ENCODE measurements around the gene HTRA1.

Gene HTRA1

GRCh38 chr10:122544493-122544892, 83.1 kb downstream of the HTRA1 start (continued):
- TF ChIP-seq RARB (CRISPR knock-in tag; IDR thresholded peaks at IDR 0.05) = no peak
- no peak for TF ChIP-seq ARNTL (CRISPR knock-in tag; IDR thresholded peaks at IDR 0.05; ENCODE audit: borderline replicate concordance, low read depth)
- TF ChIP-seq SNAI2 (CRISPR knock-in tag; IDR thresholded peaks at IDR 0.05) = no peak
- TF ChIP-seq PATZ1 (CRISPR knock-in tag; IDR thresholded peaks at IDR 0.05; ENCODE audit: borderline replicate concordance) = no peak
- TF ChIP-seq BACH2 (CRISPR knock-in tag; IDR thresholded peaks at IDR 0.05; ENCODE audit: borderline replicate concordance) = no peak
- TF ChIP-seq TOX (CRISPR knock-in tag; IDR thresholded peaks at IDR 0.05; ENCODE audit: borderline replicate concordance) = no peak

GRCh38 chr10:122546242-122546641, 84.9 kb downstream of the HTRA1 start:
- no peak for TF ChIP-seq PPARA (CRISPR knock-in tag; IDR thresholded peaks at IDR 0.05; ENCODE audit: borderline replicate concordance)
- TF ChIP-seq, protein P1, sequence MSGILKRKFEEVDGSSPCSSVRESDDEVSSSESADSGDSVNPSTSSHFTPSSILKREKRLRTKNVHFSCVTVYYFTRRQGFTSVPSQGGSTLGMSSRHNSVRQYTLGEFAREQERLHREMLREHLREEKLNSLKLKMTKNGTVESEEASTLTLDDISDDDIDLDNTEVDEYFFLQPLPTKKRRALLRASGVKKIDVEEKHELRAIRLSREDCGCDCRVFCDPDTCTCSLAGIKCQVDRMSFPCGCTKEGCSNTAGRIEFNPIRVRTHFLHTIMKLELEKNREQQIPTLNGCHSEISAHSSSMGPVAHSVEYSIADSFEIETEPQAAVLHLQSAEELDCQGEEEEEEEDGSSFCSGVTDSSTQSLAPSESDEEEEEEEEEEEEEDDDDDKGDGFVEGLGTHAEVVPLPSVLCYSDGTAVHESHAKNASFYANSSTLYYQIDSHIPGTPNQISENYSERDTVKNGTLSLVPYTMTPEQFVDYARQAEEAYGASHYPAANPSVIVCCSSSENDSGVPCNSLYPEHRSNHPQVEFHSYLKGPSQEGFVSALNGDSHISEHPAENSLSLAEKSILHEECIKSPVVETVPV (CRISPR knock-in tag; IDR thresholded peaks at IDR 0.05) = no peak
- no peak for TF ChIP-seq CSDC2 (CRISPR knock-in tag; IDR thresholded peaks at IDR 0.05)
- no peak for TF ChIP-seq ZC3H10 (CRISPR knock-in tag; IDR thresholded peaks at IDR 0.05)
- no peak for TF ChIP-seq SNAI2 (CRISPR knock-in tag; IDR thresholded peaks at IDR 0.05)
- TF ChIP-seq, protein P2, sequence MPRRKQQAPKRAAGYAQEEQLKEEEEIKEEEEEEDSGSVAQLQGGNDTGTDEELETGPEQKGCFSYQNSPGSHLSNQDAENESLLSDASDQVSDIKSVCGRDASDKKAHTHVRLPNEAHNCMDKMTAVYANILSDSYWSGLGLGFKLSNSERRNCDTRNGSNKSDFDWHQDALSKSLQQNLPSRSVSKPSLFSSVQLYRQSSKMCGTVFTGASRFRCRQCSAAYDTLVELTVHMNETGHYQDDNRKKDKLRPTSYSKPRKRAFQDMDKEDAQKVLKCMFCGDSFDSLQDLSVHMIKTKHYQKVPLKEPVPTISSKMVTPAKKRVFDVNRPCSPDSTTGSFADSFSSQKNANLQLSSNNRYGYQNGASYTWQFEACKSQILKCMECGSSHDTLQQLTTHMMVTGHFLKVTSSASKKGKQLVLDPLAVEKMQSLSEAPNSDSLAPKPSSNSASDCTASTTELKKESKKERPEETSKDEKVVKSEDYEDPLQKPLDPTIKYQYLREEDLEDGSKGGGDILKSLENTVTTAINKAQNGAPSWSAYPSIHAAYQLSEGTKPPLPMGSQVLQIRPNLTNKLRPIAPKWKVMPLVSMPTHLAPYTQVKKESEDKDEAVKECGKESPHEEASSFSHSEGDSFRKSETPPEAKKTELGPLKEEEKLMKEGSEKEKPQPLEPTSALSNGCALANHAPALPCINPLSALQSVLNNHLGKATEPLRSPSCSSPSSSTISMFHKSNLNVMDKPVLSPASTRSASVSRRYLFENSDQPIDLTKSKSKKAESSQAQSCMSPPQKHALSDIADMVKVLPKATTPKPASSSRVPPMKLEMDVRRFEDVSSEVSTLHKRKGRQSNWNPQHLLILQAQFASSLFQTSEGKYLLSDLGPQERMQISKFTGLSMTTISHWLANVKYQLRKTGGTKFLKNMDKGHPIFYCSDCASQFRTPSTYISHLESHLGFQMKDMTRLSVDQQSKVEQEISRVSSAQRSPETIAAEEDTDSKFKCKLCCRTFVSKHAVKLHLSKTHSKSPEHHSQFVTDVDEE (CRISPR knock-in tag; IDR thresholded peaks at IDR 0.05) = no peak
- no peak for TF ChIP-seq ESRRG (CRISPR knock-in tag; IDR thresholded peaks at IDR 0.05)
- no peak for TF ChIP-seq ZFP3 (CRISPR knock-in tag; IDR thresholded peaks at IDR 0.05)
- ATAC-seq = no peak

- ATAC-seq = no peak
- TF ChIP-seq ZNF8 (CRISPR knock-in tag; IDR thresholded peaks at IDR 0.05) (no peak), CSDC2 (CRISPR knock-in tag; IDR thresholded peaks at IDR 0.05) (no peak), ZFP3 (CRISPR knock-in tag; IDR thresholded peaks at IDR 0.05) (no peak), ARNTL (CRISPR knock-in tag; IDR thresholded peaks at IDR 0.05; ENCODE audit: borderline replicate concordance, low read depth) (no peak), GLIS3 (CRISPR knock-in tag; IDR thresholded peaks at IDR 0.05) (no peak), ISL1 (CRISPR knock-in tag; IDR thresholded peaks at IDR 0.05) (no peak), ZC3H10 (CRISPR knock-in tag; IDR thresholded peaks at IDR 0.05) (no peak), PPARA (CRISPR knock-in tag; IDR thresholded peaks at IDR 0.05; ENCODE audit: borderline replicate concordance) (no peak), TCF4 (CRISPR knock-in tag; IDR thresholded peaks at IDR 0.05; ENCODE audit: borderline replicate concordance) (no peak), ESRRG (CRISPR knock-in tag; IDR thresholded peaks at IDR 0.05) (no peak), TOX (CRISPR knock-in tag; IDR thresholded peaks at IDR 0.05; ENCODE audit: borderline replicate concordance) (no peak), ZFP30 (CRISPR knock-in tag; IDR thresholded peaks at IDR 0.05) (no peak), ZNF70 (CRISPR knock-in tag; IDR thresholded peaks at IDR 0.05) (no peak), PATZ1 (CRISPR knock-in tag; IDR thresholded peaks at IDR 0.05; ENCODE audit: borderline replicate concordance) (no peak), RARB (CRISPR knock-in tag; IDR thresholded peaks at IDR 0.05) (no peak)
- TF ChIP-seq, protein P1 (CRISPR knock-in tag; IDR thresholded peaks at IDR 0.05) = no peak
- TF ChIP-seq, protein P3, sequence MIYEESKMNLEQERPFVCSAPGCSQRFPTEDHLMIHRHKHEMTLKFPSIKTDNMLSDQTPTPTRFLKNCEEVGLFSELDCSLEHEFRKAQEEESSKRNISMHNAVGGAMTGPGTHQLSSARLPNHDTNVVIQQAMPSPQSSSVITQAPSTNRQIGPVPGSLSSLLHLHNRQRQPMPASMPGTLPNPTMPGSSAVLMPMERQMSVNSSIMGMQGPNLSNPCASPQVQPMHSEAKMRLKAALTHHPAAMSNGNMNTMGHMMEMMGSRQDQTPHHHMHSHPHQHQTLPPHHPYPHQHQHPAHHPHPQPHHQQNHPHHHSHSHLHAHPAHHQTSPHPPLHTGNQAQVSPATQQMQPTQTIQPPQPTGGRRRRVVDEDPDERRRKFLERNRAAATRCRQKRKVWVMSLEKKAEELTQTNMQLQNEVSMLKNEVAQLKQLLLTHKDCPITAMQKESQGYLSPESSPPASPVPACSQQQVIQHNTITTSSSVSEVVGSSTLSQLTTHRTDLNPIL (CRISPR knock-in tag; IDR thresholded peaks at IDR 0.05; ENCODE audit: low read depth) = no peak
- TF ChIP-seq, protein P4, sequence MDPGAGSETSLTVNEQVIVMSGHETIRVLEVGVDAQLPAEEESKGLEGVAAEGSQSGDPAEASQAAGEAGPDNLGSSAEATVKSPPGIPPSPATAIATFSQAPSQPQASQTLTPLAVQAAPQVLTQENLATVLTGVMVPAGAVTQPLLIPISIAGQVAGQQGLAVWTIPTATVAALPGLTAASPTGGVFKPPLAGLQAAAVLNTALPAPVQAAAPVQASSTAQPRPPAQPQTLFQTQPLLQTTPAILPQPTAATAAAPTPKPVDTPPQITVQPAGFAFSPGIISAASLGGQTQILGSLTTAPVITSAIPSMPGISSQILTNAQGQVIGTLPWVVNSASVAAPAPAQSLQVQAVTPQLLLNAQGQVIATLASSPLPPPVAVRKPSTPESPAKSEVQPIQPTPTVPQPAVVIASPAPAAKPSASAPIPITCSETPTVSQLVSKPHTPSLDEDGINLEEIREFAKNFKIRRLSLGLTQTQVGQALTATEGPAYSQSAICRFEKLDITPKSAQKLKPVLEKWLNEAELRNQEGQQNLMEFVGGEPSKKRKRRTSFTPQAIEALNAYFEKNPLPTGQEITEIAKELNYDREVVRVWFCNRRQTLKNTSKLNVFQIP (CRISPR knock-in tag; IDR thresholded peaks at IDR 0.05; ENCODE audit: borderline replicate concordance, low read depth) = no peak
Measured at GRCh38 chr10:122548407-122549085, 87.2 kb downstream of the HTRA1 start.

All from SK-N-SH treated with all-trans-retinoic acid at 6 μM for 48 hours (cell line).